Gastroesophageal sphincter (tissue), 4 donors: ENCODE data around the gene DPP6. TPM values are rescaled to one million over a fixed set of nuclear protein-coding genes. Genes with fewer than 3 reads are reported as not detected.
A peak's percentile ranks its signal among the peaks of the same experiment; 100 is the strongest.

ENCODE experiments used
- ATAC-seq: fragments of 150-250 bp; one replicate; pipeline ENCODE4 v1.9.1; 2016; ENCODE audit warnings: mild to moderate bottlenecking, moderate library complexity
- H3K27ac ChIP-seq, 4 donors: fragments of 200-600 bp; sonication (generic) in 3 of 4; 1 replicate in 3 of 4; 2 replicates in 1 of 4; pipeline ENCODE4 v1.5.1; 2016 to 2019
- H3K27me3 ChIP-seq: fragments of 200-600 bp; sonication (generic); one replicate; pipeline ENCODE4 v1.5.1; 2019
- H3K36me3 ChIP-seq, 2 donors: fragments of 200-600 bp; sonication (generic); one replicate each; pipeline ENCODE4 v1.5.1; 2019; ENCODE audit warnings: control low read depth in 1 of 2
- H3K4me1 ChIP-seq, 3 donors: fragments of 200-600 bp; sonication (generic); 1 replicate in 2 of 3; 2 replicates in 1 of 3; pipeline ENCODE4 v1.5.1; 2016 to 2019; ENCODE audit warnings: control low read depth in 2 of 3
- H3K4me3 ChIP-seq, 2 donors: fragments of 200-600 bp; sonication (generic); one replicate each; pipeline ENCODE4 v1.5.1; 2019; ENCODE audit warnings: mild to moderate bottlenecking in 1 of 2, moderate library complexity in 1 of 2
- H3K9me3 ChIP-seq, 3 donors: fragments of 200-600 bp; sonication (generic); one replicate each; pipeline ENCODE4 v1.5.1; 2017 to 2019; ENCODE audit warnings: control low read depth in 2 of 3
- CTCF ChIP-seq, 4 experiments: fragments of 200-600 bp in 2 of 4; fragments of 450-650 bp in 2 of 4; sonication (generic) in 1 of 4; IDR thresholded peaks; one replicate each; pipeline ENCODE4 v1.5.1; 2017 to 2019; ENCODE audit warnings: antibody characterized with exemption in 4 of 4, mild to moderate bottlenecking in 2 of 4, moderate library complexity in 2 of 4
- EP300 ChIP-seq: sonication (generic); formaldehyde crosslinking; IDR thresholded peaks from one replicate; pipeline ENCODE4 v1.6.1; 2017; ENCODE audit warnings: antibody characterized with exemption, mild to moderate bottlenecking
- POLR2A ChIP-seq, 2 donors: fragments of 450-650 bp; IDR thresholded peaks; one replicate each; pipeline ENCODE4 v1.6.1; 2017; ENCODE audit warnings: antibody characterized with exemption in 2 of 2, mild to moderate bottlenecking in 2 of 2, moderate library complexity in 1 of 2
- POLR2AphosphoS5 ChIP-seq: sonication (generic); formaldehyde crosslinking; IDR thresholded peaks from one replicate; pipeline ENCODE4 v1.6.1; 2017; ENCODE audit warnings: antibody characterized with exemption
- whole genome bisulfite sequencing, 2 donors: methylation state at CpG; one replicate each; pipeline ENCODE4 v1.1.5; 2018; ENCODE audit warnings: low coverage in 1 of 2; 5-methylcytosine and 5-hydroxymethylcytosine counted together
- total RNA-seq, 4 donors: library from RNA; depleted of rRNA; stranded (reverse); fragments of >200 nt; gene quantifications; one replicate each; pipeline ENCODE4 v1.1.0, GENCODE V29; 2016

Gene DPP6
- total RNA-seq, 4 donors from 2014 or later = 14.3 to 40.0 (median 23.1) TPM

DNA sequence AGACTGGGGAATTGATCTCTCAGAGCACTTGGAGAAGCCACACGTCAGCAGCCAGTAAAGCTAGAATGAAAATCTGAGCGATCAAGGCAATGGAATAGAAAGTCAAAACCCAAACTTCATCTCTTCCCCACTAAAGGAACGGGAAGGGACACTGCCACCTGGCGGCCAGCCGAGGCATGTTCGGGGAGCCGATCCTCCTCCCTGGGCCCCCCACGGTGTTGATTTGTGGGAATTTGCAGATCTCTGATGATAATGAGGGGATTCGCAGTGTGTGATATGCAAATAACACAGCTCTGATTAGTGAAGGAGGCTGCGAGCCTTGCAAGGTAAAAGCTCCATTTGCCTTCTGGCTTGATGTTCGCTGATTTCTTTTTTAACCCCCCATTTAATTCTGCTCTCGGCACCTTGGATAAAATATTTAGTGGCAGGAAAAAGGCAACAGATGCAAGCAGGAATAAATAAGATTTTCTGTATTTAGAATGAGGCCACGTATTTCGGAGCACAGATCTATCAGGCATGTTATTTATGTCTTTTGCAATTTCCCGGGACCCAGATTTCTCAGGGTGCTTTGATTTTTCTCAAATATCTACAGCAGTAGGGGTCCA, 692.2 kb downstream of the DPP6 start:
- no peaks in the 10 kb centered on the region for H3K9me3 ChIP-seq
- H3K36me3 ChIP-seq = no peaks in the 10 kb centered on the region
- H3K27ac ChIP-seq = no peak overlapping the region
- H3K4me3 ChIP-seq = no peak overlapping the region
- no peak for ATAC-seq
- no peaks in the 10 kb centered on the region for H3K27me3 ChIP-seq
- H3K4me1 ChIP-seq = no peaks in the 10 kb centered on the region
- TF ChIP-seq CTCF (IDR thresholded peaks at IDR 0.05) = peak in 3 of 4 experiments; percentile 25 to 65 (median 26)
- no peak for TF ChIP-seq POLR2A (IDR thresholded peaks at IDR 0.05)
- 33 to 34% methylated on average over 9 to 10 of the region's 15 CpGs for WGBS, 2 donors

DNA sequence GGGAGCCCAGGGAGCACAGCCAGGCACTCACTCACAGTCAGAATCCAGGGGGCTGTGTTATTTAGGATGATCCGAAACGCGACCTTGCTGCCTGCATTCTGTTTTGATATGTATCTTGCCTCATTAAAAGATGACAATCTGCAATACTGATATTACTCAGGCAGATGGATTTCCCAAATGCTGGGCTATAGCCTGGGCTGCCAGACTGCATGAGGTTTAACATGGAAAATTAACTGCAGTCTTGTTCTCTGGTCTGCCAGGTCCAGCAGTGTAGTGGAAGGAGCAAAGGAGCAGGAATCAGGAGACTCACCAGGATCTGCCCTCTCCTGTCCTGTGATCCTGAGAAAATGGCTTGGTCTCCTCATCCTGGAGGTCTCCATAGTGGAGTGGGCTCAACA, 692.7 kb downstream of the DPP6 start:
- no peak for TF ChIP-seq POLR2A (IDR thresholded peaks at IDR 0.05)
- TF ChIP-seq POLR2AphosphoS5 = no peak
- no peak for TF ChIP-seq EP300
- no peak for TF ChIP-seq CTCF (IDR thresholded peaks at IDR 0.05)
- no peak for ATAC-seq
- H3K27ac ChIP-seq = no peak overlapping the region
- no peaks in the 10 kb centered on the region for H3K36me3 ChIP-seq
- no peak overlapping the region for H3K4me3 ChIP-seq
- H3K9me3 ChIP-seq = no peaks in the 10 kb centered on the region
- no peaks in the 10 kb centered on the region for H3K27me3 ChIP-seq
- WGBS, 2 donors = no CpG with 5 or more reads among the region's 3 CpGs
- no peaks in the 10 kb centered on the region for H3K4me1 ChIP-seq

DNA sequence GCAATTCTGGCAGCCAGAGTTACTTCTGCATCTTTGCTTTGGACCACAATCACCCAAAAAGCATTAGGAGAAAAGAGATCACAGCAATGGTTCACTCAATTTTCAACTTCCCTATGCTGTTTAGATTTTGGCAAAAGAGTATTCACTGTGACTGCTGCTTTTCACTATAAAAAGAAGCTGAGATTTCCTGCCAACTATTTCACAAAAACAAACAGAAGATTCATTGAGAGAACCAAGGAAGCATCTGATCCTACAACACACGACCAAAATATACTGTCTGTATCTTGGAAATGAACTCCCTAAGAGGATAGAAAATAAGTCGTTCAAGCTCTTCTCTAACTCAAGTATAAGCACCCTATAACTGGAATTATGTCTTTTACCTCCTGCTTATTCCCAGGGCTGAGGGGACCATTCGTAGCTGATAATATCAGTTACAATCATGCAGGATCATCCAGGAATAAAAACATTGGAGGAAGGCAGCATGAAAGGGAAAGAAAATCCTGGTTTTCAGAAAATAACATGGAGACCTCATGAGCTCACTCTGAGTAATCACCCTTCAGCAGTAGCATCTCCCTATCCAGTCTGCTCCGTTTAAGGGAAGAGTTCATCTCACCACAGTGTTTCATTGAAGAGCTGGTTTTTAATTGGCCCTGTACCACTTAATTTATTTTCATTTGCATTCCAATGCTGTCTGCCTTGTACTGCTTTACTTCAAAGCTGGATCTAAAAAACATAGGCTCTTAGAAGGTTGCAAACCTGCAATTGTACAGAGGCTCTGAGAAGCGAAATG, 694.6 kb downstream of the DPP6 start:
- TF ChIP-seq EP300 = no peak
- no peak for TF ChIP-seq CTCF (IDR thresholded peaks at IDR 0.05)
- no peak for TF ChIP-seq POLR2A (IDR thresholded peaks at IDR 0.05)
- no peak for TF ChIP-seq POLR2AphosphoS5
- Histone ChIP-seq H3K27ac (no peak overlapping the region), H3K9me3 (no peaks in the 10 kb centered on the region), H3K4me1 (no peaks in the 10 kb centered on the region), H3K36me3 (no peaks in the 10 kb centered on the region), H3K4me3 (no peak overlapping the region), H3K27me3 (no peaks in the 10 kb centered on the region)
- no peak for ATAC-seq
- 39 to 74% methylated on average over 3 to 5 of the region's 5 CpGs for WGBS, 2 donors

- ATAC-seq = no peak
- 74 to 88% methylated on average over 5 to 12 of the region's 26 CpGs for WGBS, 2 donors
- Histone ChIP-seq H3K27me3 (no peaks in the 10 kb centered on the region), H3K9me3 (no peaks in the 10 kb centered on the region), H3K36me3 (no peaks in the 10 kb centered on the region), H3K4me3 (no peak overlapping the region), H3K4me1 (no peaks in the 10 kb centered on the region), H3K27ac (no peak overlapping the region)
- TF ChIP-seq EP300 (no peak), POLR2AphosphoS5 (no peak), POLR2A (IDR thresholded peaks at IDR 0.05) (no peak), CTCF (IDR thresholded peaks at IDR 0.05) (no peak)
Observed at GRCh38 chr7:154748089-154748786, 696.0 kb downstream of the DPP6 start.
